GM18526 (cell line): ENCODE measurements around the gene LHFPL6.

Experiments used
- POLR2A ChIP-seq: IDR thresholded peaks from 3 replicates; pipeline ENCODE4 v1.6.1; 2011; ENCODE audit not compliant: insufficient read length; ENCODE audit errors: extremely low read depth

Gene LHFPL6

GRCh38 chr13:39450176-39450575, 152.8 kb downstream of the LHFPL6 start:
- TF ChIP-seq POLR2A = no peak

- TF ChIP-seq POLR2A = no peak
Measured at GRCh38 chr13:39448834-39449233, 154.2 kb downstream of the LHFPL6 start.

GRCh38 chr13:39446865-39447264, 156.1 kb downstream of the LHFPL6 start:
- TF ChIP-seq POLR2A = no peak

GRCh38 chr13:39444866-39445265, 158.1 kb downstream of the LHFPL6 start:
- no peak for TF ChIP-seq POLR2A

GRCh38 chr13:39433651-39434050, 169.3 kb downstream of the LHFPL6 start:
- no peak for TF ChIP-seq POLR2A

GRCh38 chr13:39432196-39432595, 170.8 kb downstream of the LHFPL6 start:
- TF ChIP-seq POLR2A = no peak

GRCh38 chr13:39422845-39423565, 180.0 kb downstream of the LHFPL6 start:
- no peak for TF ChIP-seq POLR2A

GRCh38 chr13:39419876-39420275, 183.1 kb downstream of the LHFPL6 start:
- no peak for TF ChIP-seq POLR2A

GRCh38 chr13:39419068-39419467, 183.9 kb downstream of the LHFPL6 start:
- no peak for TF ChIP-seq POLR2A

- no peak for TF ChIP-seq POLR2A
Measured at GRCh38 chr13:39418424-39418823, 184.6 kb downstream of the LHFPL6 start.

GRCh38 chr13:39417643-39418042, 185.3 kb downstream of the LHFPL6 start:
- no peak for TF ChIP-seq POLR2A

- TF ChIP-seq POLR2A = no peak
Measured at GRCh38 chr13:39417131-39417530, 185.9 kb downstream of the LHFPL6 start.

GRCh38 chr13:39415008-39415802, 187.8 kb downstream of the LHFPL6 start:
- no peak for TF ChIP-seq POLR2A

GRCh38 chr13:39414339-39414738, 188.7 kb downstream of the LHFPL6 start:
- TF ChIP-seq POLR2A = no peak

GRCh38 chr13:39411511-39411910, 191.5 kb downstream of the LHFPL6 start:
- no peak for TF ChIP-seq POLR2A

- TF ChIP-seq POLR2A = no peak
Measured at GRCh38 chr13:39410964-39411363, 192.0 kb downstream of the LHFPL6 start.
